ENCODE results near the gene GRIN2B. TPM values are rescaled to one million over a fixed set of nuclear protein-coding genes. Genes with fewer than 3 reads are reported as not detected.

Gene GRIN2B
- total RNA-seq, 1 experiment from 2014 or later, result 1.6 TPM

DNA sequence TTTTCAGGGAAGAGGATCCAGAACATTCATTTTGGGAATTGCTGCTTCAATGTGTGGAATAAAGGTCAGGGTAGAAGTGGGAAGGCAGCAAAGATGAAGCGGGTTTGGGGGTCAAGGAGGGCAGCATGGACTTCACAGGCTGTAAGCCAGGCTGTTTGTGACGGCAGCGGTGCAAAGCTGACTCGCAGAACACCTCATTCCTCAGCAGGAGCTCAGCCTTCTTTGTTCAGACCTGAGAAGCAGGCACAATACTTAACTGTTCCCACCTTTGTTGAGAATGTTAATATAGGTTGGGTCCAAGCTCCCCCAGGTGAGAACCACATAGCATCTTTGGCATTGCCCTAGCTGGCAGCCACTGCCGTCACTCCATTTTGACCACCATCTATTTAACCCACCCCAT, 16.7 kb downstream of the GRIN2B start:
- Mint-ChIP-seq H3K4me1 (peaks cover 30% of the 10 kb centered on the region), H3K27ac (no peak overlapping the region), H3K36me3 (no peaks in the 10 kb centered on the region), H3K9me3 (no peaks in the 10 kb centered on the region), H3K27me3 (ENCODE audit: low read depth) (no peaks in the 10 kb centered on the region; the same call in 1 of the 2 replicates), H3K4me3 (no peak overlapping the region)
- DNase-seq (ENCODE audit: low spot score) (no peak), ATAC-seq (peak; percentile 73)
- TF ChIP-seq HMGA2 (CRISPR knock-in tag; IDR thresholded peaks at IDR 0.05) (no peak), CREM (CRISPR knock-in tag; IDR thresholded peaks at IDR 0.05) (no peak), ZNF396 (CRISPR knock-in tag; IDR thresholded peaks at IDR 0.05; ENCODE audit: borderline replicate concordance) (no peak), CBFB (CRISPR knock-in tag; IDR thresholded peaks at IDR 0.05; ENCODE audit: low read depth) (no peak), NR2C2 (CRISPR knock-in tag; IDR thresholded peaks at IDR 0.05) (no peak)
- TF ChIP-seq, protein P1, sequence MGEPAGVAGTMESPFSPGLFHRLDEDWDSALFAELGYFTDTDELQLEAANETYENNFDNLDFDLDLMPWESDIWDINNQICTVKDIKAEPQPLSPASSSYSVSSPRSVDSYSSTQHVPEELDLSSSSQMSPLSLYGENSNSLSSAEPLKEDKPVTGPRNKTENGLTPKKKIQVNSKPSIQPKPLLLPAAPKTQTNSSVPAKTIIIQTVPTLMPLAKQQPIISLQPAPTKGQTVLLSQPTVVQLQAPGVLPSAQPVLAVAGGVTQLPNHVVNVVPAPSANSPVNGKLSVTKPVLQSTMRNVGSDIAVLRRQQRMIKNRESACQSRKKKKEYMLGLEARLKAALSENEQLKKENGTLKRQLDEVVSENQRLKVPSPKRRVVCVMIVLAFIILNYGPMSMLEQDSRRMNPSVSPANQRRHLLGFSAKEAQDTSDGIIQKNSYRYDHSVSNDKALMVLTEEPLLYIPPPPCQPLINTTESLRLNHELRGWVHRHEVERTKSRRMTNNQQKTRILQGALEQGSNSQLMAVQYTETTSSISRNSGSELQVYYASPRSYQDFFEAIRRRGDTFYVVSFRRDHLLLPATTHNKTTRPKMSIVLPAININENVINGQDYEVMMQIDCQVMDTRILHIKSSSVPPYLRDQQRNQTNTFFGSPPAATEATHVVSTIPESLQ (CRISPR knock-in tag; IDR thresholded peaks at IDR 0.05), result no peak
- TF ChIP-seq, protein P2, sequence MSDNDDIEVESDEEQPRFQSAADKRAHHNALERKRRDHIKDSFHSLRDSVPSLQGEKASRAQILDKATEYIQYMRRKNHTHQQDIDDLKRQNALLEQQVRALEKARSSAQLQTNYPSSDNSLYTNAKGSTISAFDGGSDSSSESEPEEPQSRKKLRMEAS (CRISPR knock-in tag; IDR thresholded peaks at IDR 0.05), result no peak
- TF ChIP-seq, protein P3, sequence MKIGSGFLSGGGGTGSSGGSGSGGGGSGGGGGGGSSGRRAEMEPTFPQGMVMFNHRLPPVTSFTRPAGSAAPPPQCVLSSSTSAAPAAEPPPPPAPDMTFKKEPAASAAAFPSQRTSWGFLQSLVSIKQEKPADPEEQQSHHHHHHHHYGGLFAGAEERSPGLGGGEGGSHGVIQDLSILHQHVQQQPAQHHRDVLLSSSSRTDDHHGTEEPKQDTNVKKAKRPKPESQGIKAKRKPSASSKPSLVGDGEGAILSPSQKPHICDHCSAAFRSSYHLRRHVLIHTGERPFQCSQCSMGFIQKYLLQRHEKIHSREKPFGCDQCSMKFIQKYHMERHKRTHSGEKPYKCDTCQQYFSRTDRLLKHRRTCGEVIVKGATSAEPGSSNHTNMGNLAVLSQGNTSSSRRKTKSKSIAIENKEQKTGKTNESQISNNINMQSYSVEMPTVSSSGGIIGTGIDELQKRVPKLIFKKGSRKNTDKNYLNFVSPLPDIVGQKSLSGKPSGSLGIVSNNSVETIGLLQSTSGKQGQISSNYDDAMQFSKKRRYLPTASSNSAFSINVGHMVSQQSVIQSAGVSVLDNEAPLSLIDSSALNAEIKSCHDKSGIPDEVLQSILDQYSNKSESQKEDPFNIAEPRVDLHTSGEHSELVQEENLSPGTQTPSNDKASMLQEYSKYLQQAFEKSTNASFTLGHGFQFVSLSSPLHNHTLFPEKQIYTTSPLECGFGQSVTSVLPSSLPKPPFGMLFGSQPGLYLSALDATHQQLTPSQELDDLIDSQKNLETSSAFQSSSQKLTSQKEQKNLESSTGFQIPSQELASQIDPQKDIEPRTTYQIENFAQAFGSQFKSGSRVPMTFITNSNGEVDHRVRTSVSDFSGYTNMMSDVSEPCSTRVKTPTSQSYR (CRISPR knock-in tag; IDR thresholded peaks at IDR 0.05), result no peak
- TF ChIP-seq, protein P4, sequence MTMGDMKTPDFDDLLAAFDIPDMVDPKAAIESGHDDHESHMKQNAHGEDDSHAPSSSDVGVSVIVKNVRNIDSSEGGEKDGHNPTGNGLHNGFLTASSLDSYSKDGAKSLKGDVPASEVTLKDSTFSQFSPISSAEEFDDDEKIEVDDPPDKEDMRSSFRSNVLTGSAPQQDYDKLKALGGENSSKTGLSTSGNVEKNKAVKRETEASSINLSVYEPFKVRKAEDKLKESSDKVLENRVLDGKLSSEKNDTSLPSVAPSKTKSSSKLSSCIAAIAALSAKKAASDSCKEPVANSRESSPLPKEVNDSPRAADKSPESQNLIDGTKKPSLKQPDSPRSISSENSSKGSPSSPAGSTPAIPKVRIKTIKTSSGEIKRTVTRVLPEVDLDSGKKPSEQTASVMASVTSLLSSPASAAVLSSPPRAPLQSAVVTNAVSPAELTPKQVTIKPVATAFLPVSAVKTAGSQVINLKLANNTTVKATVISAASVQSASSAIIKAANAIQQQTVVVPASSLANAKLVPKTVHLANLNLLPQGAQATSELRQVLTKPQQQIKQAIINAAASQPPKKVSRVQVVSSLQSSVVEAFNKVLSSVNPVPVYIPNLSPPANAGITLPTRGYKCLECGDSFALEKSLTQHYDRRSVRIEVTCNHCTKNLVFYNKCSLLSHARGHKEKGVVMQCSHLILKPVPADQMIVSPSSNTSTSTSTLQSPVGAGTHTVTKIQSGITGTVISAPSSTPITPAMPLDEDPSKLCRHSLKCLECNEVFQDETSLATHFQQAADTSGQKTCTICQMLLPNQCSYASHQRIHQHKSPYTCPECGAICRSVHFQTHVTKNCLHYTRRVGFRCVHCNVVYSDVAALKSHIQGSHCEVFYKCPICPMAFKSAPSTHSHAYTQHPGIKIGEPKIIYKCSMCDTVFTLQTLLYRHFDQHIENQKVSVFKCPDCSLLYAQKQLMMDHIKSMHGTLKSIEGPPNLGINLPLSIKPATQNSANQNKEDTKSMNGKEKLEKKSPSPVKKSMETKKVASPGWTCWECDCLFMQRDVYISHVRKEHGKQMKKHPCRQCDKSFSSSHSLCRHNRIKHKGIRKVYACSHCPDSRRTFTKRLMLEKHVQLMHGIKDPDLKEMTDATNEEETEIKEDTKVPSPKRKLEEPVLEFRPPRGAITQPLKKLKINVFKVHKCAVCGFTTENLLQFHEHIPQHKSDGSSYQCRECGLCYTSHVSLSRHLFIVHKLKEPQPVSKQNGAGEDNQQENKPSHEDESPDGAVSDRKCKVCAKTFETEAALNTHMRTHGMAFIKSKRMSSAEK (CRISPR knock-in tag; IDR thresholded peaks at IDR 0.05; ENCODE audit: borderline replicate concordance), result no peak
- TF ChIP-seq, protein P5, sequence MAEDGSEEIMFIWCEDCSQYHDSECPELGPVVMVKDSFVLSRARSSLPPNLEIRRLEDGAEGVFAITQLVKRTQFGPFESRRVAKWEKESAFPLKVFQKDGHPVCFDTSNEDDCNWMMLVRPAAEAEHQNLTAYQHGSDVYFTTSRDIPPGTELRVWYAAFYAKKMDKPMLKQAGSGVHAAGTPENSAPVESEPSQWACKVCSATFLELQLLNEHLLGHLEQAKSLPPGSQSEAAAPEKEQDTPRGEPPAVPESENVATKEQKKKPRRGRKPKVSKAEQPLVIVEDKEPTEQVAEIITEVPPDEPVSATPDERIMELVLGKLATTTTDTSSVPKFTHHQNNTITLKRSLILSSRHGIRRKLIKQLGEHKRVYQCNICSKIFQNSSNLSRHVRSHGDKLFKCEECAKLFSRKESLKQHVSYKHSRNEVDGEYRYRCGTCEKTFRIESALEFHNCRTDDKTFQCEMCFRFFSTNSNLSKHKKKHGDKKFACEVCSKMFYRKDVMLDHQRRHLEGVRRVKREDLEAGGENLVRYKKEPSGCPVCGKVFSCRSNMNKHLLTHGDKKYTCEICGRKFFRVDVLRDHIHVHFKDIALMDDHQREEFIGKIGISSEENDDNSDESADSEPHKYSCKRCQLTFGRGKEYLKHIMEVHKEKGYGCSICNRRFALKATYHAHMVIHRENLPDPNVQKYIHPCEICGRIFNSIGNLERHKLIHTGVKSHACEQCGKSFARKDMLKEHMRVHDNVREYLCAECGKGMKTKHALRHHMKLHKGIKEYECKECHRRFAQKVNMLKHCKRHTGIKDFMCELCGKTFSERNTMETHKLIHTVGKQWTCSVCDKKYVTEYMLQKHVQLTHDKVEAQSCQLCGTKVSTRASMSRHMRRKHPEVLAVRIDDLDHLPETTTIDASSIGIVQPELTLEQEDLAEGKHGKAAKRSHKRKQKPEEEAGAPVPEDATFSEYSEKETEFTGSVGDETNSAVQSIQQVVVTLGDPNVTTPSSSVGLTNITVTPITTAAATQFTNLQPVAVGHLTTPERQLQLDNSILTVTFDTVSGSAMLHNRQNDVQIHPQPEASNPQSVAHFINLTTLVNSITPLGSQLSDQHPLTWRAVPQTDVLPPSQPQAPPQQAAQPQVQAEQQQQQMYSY (CRISPR knock-in tag; IDR thresholded peaks at IDR 0.05), result no peak
- ChIA-PET CTCF (interaction anchor here (0.7 to 2.5 kb wide), 6 partner anchors 12 to 602 kb away, joined by 3 to 16 read pairs (median 8); partner anchors contain the start of gene GRIN2B), POLR2A (no interaction called here)

DNA sequence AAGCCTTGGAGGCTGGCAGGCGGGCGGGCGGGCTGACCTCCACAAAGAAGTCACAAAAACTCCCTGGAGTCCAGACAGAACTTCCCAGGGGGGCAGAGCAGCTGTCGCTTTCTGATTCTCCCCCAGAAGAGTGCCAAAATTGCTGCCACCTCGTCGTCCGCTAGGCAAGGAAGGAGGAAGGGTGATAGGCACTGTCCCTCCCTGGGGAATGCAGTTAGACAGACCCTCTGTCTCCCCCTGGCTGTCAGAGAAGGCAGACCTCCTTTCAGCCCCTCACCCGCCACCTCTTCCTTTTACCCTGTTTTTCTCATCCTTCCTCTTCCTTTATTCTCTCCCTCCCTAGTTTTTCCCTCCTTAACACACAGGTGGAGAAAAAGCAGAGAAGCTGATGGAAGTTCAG, 18.7 kb downstream of the GRIN2B start:
- no peak overlapping the region for H3K27ac Mint-ChIP-seq
- ChIA-PET CTCF (interaction anchor here (0.7 to 2.5 kb wide), 6 partner anchors 9 to 707 kb away, joined by 3 to 16 read pairs (median 7); partner anchors contain the start of gene GRIN2B), POLR2A (interaction anchor here (0.6 kb wide), 1 partner anchor 201 kb away, joined by 3 read pairs; no protein-coding TSS in a partner anchor)
- no peaks in the 10 kb centered on the region; the same call in 1 of the 2 replicates for H3K27me3 Mint-ChIP-seq (ENCODE audit: low read depth)
- peaks cover 39% of the 10 kb centered on the region for H3K4me1 Mint-ChIP-seq
- ATAC-seq, result peak; percentile 81
- DNase-seq (ENCODE audit: low spot score), result peak; percentile 58
- H3K9me3 Mint-ChIP-seq, result no peaks in the 10 kb centered on the region
- H3K4me3 Mint-ChIP-seq, result no peak overlapping the region
- no peaks in the 10 kb centered on the region for H3K36me3 Mint-ChIP-seq
- TF ChIP-seq NR3C1 (CRISPR knock-in tag; conservative IDR thresholded peaks at IDR 0.05; ENCODE audit: low read depth), result no peak
- TF ChIP-seq TEAD1 (CRISPR knock-in tag; IDR thresholded peaks at IDR 0.05), result no peak
- no peak for TF ChIP-seq TP53 (CRISPR knock-in tag; IDR thresholded peaks at IDR 0.05)
- TF ChIP-seq, protein P6, sequence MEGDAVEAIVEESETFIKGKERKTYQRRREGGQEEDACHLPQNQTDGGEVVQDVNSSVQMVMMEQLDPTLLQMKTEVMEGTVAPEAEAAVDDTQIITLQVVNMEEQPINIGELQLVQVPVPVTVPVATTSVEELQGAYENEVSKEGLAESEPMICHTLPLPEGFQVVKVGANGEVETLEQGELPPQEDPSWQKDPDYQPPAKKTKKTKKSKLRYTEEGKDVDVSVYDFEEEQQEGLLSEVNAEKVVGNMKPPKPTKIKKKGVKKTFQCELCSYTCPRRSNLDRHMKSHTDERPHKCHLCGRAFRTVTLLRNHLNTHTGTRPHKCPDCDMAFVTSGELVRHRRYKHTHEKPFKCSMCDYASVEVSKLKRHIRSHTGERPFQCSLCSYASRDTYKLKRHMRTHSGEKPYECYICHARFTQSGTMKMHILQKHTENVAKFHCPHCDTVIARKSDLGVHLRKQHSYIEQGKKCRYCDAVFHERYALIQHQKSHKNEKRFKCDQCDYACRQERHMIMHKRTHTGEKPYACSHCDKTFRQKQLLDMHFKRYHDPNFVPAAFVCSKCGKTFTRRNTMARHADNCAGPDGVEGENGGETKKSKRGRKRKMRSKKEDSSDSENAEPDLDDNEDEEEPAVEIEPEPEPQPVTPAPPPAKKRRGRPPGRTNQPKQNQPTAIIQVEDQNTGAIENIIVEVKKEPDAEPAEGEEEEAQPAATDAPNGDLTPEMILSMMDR (IDR thresholded peaks at IDR 0.05), result peak; percentile 65
- TF ChIP-seq, protein P7, sequence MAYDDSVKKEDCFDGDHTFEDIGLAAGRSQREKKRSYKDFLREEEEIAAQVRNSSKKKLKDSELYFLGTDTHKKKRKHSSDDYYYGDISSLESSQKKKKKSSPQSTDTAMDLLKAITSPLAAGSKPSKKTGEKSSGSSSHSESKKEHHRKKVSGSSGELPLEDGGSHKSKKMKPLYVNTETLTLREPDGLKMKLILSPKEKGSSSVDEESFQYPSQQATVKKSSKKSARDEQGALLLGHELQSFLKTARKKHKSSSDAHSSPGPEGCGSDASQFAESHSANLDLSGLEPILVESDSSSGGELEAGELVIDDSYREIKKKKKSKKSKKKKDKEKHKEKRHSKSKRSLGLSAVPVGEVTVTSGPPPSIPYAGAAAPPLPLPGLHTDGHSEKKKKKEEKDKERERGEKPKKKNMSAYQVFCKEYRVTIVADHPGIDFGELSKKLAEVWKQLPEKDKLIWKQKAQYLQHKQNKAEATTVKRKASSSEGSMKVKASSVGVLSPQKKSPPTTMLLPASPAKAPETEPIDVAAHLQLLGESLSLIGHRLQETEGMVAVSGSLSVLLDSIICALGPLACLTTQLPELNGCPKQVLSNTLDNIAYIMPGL (CRISPR knock-in tag; IDR thresholded peaks at IDR 0.05), result no peak
- TF ChIP-seq, protein P8, sequence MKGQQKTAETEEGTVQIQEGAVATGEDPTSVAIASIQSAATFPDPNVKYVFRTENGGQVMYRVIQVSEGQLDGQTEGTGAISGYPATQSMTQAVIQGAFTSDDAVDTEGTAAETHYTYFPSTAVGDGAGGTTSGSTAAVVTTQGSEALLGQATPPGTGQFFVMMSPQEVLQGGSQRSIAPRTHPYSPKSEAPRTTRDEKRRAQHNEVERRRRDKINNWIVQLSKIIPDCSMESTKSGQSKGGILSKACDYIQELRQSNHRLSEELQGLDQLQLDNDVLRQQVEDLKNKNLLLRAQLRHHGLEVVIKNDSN (CRISPR knock-in tag; IDR thresholded peaks at IDR 0.05), result no peak

Data from WTC11 (cell line).